Measurements from ENCODE around the gene SERPINB8. TPM values are rescaled to one million over a fixed set of nuclear protein-coding genes. Genes with fewer than 3 reads are reported as not detected.
A peak's percentile ranks its signal among the peaks of the same experiment; 100 is the strongest.
"Not testable (repeated sequence)": the region's sequence is repeated elsewhere in the genome, so short reads cannot be mapped to it uniquely, and the experiment has no call there.

Gene SERPINB8, protein sequence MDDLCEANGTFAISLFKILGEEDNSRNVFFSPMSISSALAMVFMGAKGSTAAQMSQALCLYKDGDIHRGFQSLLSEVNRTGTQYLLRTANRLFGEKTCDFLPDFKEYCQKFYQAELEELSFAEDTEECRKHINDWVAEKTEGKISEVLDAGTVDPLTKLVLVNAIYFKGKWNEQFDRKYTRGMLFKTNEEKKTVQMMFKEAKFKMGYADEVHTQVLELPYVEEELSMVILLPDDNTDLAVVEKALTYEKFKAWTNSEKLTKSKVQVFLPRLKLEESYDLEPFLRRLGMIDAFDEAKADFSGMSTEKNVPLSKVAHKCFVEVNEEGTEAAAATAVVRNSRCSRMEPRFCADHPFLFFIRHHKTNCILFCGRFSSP
- 10 to 100 TPM; 10.3 to 28.4 TPM for total RNA-seq

DNA sequence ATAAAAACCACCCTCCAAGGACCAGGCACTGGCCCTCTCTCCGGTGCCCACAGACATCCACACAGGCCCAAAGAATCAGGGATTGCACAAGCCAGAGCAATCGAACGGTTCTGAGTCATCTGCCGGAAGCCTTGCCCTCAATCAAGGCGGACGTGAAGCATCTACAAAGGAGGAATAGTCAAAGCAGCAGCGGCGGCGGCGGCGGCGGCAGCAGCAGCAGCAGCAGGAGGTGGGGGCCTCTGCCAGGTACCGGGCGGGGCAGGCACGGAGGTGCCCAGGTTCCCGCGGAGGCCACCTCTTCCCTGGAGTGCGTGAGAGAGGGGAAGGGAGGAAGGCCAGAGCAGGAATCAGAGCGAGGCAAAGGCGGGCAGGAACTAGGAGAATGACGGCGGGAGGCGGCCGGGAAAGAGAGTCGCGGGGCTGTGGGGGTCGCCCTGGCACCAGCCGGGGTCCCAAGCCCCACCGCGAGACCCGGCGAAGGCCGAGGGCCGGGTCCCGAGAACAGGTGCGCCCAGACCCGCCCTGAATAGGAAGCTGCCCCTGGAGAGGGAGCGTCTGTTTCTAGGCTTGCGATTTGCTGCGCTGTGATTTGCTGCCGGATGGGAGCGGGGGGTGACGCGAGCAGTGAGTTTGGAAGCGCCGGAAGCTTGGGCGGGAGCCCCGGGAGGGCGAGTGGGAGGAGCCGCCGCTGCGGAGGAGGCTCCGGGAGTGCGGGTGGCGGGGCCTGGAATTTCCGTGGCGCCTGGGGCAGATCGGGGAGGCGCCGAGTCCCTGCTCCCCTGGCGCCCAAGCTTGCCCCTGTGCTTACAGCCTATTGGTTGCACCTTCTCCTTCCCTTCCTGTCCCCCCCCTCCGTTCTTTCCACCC is at the start of gene SERPINB8:
TSS of gene SERPINB8 (plus strand) at position 140 of the 867 bp plus-strand sequence. CDS start 8,228 bp downstream, outside the sequence.
- peak within 1 kb of the TSS; percentile 100 for H3K27ac ChIP-seq
- ATAC-seq (ENCODE audit: insufficient number of reproducible peaks, low FRiP score, low read depth): peak; percentile 98
- H3K4me3 ChIP-seq: peak within 1 kb of the TSS; percentile 97
- DNase-seq (ENCODE audit: low spot score): peak; percentile 78
- TF ChIP-seq, protein P1, sequence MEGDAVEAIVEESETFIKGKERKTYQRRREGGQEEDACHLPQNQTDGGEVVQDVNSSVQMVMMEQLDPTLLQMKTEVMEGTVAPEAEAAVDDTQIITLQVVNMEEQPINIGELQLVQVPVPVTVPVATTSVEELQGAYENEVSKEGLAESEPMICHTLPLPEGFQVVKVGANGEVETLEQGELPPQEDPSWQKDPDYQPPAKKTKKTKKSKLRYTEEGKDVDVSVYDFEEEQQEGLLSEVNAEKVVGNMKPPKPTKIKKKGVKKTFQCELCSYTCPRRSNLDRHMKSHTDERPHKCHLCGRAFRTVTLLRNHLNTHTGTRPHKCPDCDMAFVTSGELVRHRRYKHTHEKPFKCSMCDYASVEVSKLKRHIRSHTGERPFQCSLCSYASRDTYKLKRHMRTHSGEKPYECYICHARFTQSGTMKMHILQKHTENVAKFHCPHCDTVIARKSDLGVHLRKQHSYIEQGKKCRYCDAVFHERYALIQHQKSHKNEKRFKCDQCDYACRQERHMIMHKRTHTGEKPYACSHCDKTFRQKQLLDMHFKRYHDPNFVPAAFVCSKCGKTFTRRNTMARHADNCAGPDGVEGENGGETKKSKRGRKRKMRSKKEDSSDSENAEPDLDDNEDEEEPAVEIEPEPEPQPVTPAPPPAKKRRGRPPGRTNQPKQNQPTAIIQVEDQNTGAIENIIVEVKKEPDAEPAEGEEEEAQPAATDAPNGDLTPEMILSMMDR (IDR thresholded peaks at IDR 0.05): no peak
- H3K36me3 ChIP-seq: no peaks in the 10 kb centered on the region
- peaks cover 10 to 16% of the 10 kb centered on the region in 2 donors for H3K4me1 ChIP-seq (ENCODE audit: control insufficient read depth in 1 of 2, low read depth in 2 of 2)
- H3K9me3 ChIP-seq: no peaks in the 10 kb centered on the region
- no peaks in the 10 kb centered on the region for H3K27me3 ChIP-seq (replicated peaks; ENCODE audit: insufficient read depth)

DNA sequence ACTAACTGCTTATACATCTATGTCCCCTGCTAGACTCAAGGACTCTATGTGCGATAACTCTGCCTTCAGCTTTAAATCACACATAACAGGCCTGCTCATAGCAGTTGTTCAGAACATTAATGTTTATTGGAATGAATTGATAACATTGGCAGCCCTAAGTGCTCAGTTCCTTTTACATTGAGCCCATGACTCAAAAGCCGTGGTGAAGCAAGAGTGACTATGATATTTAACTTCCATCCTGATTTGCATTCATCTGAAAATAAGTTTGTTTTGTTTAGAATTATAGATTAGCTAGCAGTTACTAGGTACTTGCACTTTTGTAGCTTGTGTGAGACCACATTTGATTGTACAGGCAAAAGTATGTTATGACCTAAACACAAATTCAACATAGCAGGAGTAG is 47.8 kb upstream of the SERPINB8 start:
- no peaks in the 10 kb centered on the region for H3K9me3 ChIP-seq
- H3K27ac ChIP-seq: no peak overlapping the region
- no peak overlapping the region for H3K4me3 ChIP-seq
- TF ChIP-seq, protein P1 (IDR thresholded peaks at IDR 0.05): no peak
- ATAC-seq (ENCODE audit: insufficient number of reproducible peaks, low FRiP score, low read depth) (no peak), DNase-seq (ENCODE audit: low spot score) (no peak)
- H3K4me1 ChIP-seq (ENCODE audit: control insufficient read depth in 1 of 2, low read depth in 2 of 2): no peaks in the 10 kb centered on the region
- no peaks in the 10 kb centered on the region for H3K36me3 ChIP-seq
- H3K27me3 ChIP-seq (replicated peaks; ENCODE audit: insufficient read depth): no peaks in the 10 kb centered on the region

DNA sequence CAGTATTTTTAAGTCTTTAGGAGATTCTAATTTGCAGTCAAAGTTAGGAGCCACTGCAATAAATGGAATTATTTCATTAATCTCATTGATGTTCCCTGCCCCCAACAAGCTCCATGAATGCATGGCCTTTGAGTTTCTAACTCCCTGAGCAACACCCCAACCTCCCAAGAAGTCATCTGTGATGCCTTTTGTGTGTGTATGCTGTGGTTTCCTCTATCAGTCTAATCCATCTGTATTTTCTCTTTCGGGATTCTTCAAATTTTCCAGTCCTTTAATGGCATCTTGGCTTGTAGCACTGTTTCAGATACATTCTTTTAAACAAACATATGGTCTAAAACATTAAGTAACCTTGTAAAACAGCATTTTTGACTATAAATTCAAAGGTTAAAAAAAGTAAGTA is 45.3 kb upstream of the SERPINB8 start:
- TF ChIP-seq, protein P1 (IDR thresholded peaks at IDR 0.05): no peak
- no peak for ATAC-seq (ENCODE audit: insufficient number of reproducible peaks, low FRiP score, low read depth)
- Histone ChIP-seq H3K9me3 (no peaks in the 10 kb centered on the region), H3K36me3 (no peaks in the 10 kb centered on the region), H3K4me1 (ENCODE audit: control insufficient read depth in 1 of 2, low read depth in 2 of 2) (no peaks in the 10 kb centered on the region), H3K27me3 (replicated peaks; ENCODE audit: insufficient read depth) (no peaks in the 10 kb centered on the region), H3K4me3 (no peak overlapping the region), H3K27ac (no peak overlapping the region)
- DNase-seq (ENCODE audit: low spot score): no peak

DNA sequence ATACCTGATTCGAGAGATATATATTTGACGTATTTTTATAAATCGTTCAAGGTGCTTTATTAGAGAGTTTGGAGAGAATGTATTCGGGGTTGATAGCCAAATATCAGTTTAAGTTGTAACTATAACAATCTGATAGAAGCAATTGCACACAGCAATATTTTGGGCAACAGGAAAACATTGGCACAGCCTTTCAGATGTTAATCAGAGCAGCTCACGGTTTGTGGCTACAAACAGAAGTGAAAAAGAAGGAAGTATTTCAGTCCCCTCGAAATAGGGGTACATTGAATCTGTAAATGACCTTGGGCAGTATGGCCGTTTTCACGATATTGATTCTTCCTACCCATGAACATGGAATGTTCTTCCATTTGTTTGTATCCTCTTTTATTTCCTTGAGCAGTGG is 41.5 kb upstream of the SERPINB8 start:
- no peaks in the 10 kb centered on the region for H3K36me3 ChIP-seq
- H3K4me1 ChIP-seq (ENCODE audit: control insufficient read depth in 1 of 2, low read depth in 2 of 2): no peaks in the 10 kb centered on the region
- H3K4me3 ChIP-seq: no peak overlapping the region
- DNase-seq (ENCODE audit: low spot score) (no peak), ATAC-seq (ENCODE audit: insufficient number of reproducible peaks, low FRiP score, low read depth) (no peak)
- no peaks in the 10 kb centered on the region for H3K27me3 ChIP-seq (replicated peaks; ENCODE audit: insufficient read depth)
- no peaks in the 10 kb centered on the region for H3K9me3 ChIP-seq
- no peak overlapping the region for H3K27ac ChIP-seq
- TF ChIP-seq, protein P1 (IDR thresholded peaks at IDR 0.05): no peak

DNA sequence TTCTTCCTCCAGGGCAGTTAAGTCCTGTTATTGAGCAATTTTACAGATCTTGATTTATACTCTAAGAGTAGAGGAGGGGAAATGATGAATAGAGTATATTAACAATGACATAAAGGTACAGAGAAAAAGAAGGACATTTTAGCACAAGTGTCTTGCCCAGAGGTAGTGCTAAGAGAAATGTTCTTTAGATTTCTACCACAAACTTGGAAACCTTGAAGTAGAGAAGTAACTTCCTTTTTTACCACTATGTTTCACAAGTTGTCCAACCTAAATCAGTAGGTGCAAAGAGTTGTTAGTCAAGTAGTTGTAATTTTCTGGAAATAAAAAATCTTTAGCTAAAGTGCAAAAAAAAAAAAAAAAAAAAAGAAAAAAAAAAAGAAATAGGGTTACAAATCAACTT is 40.5 kb upstream of the SERPINB8 start:
- H3K27ac ChIP-seq; H3K9me3 ChIP-seq; DNase-seq (ENCODE audit: low spot score); H3K36me3 ChIP-seq; H3K4me1 ChIP-seq (ENCODE audit: control insufficient read depth in 1 of 2, low read depth in 2 of 2); H3K4me3 ChIP-seq; H3K27me3 ChIP-seq (replicated peaks; ENCODE audit: insufficient read depth); ATAC-seq (ENCODE audit: insufficient number of reproducible peaks, low FRiP score, low read depth): not testable (repeated sequence)
